Neutrophil (primary cell): ENCODE measurements around the gene SLC9A3.

Source experiments
- H3K27ac ChIP-seq: fragments of 200-600 bp; sonication (generic); 2 replicates; pipeline ENCODE4 v1.5.1; 2016; ENCODE audit warnings: mild to moderate bottlenecking, moderate library complexity
- H3K27me3 ChIP-seq: fragments of 200-600 bp; sonication (generic); 2 replicates; pipeline ENCODE4 v1.6.0; 2016; ENCODE audit warnings: mild to moderate bottlenecking
- H3K36me3 ChIP-seq: fragments of 200-600 bp; sonication (generic); 2 replicates; pipeline ENCODE4 v1.5.1; 2017
- H3K4me1 ChIP-seq, 2 experiments: fragments of 200-600 bp in 1 of 2; sonication (generic) in 1 of 2; 1 replicate in 1 of 2; 2 replicates in 1 of 2; pipeline versions ENCODE4 v1.5.1 to v1.6.1; 2013 to 2016; ENCODE audit warnings: low read depth in 1 of 2, low read length in 1 of 2, mild to moderate bottlenecking in 1 of 2, moderate library complexity in 1 of 2; ENCODE audit not compliant: control insufficient read depth in 1 of 2, insufficient read depth in 1 of 2
- H3K4me3 ChIP-seq, 2 experiments: fragments of 200-600 bp in 1 of 2; sonication (generic) in 1 of 2; 1 replicate in 1 of 2; 2 replicates in 1 of 2; pipeline ENCODE4 v1.5.1; 2013 to 2016; ENCODE audit warnings: low read depth in 1 of 2, low read length in 1 of 2, mild to moderate bottlenecking in 1 of 2, moderate library complexity in 1 of 2
- H3K9me3 ChIP-seq: fragments of 200-600 bp; sonication (generic); 2 replicates; pipeline ENCODE4 v1.5.1; 2016
- TF ChIP-seq, protein P1 (sequence below): fragments of 200-600 bp; sonication (generic); IDR thresholded peaks from 2 replicates; pipeline ENCODE4 v1.5.1; 2016; ENCODE audit warnings: antibody characterized with exemption

The SLC9A3 gene

DNA sequence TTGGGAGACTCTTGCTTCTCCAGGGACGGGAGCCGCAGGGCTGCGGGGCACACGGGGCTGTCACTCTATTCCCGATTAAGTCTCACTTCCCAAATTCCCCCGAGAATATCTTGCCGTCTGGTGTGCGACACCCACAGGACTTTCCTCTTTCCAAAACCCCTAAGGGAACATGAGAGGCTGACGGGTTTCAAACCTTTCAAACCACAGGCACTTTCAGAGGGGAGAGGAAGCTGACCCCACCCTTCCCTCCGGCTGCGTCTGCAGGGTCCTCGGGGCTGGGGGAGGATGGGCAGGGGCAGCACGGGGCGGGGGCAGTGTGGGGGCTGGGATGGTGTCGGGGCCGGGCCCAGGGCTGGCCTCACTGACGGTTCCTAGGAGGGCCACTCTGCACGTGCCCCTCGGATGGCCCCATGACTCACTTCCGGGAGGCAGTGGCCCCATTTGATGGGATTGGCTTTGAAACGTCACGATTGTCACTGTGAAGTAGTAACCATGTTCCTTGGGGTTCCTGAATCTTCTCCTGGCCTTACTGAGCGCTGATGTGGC, 38.2 kb downstream of the SLC9A3 start:
- Histone ChIP-seq H3K9me3 (no peaks in the 10 kb centered on the region), H3K36me3 (no peaks in the 10 kb centered on the region), H3K27ac (no peak overlapping the region), H3K4me1 (no peaks in the 10 kb centered on the region), H3K27me3 (peaks cover 50% of the 10 kb centered on the region), H3K4me3 (no peak overlapping the region)
- TF ChIP-seq, protein P1, sequence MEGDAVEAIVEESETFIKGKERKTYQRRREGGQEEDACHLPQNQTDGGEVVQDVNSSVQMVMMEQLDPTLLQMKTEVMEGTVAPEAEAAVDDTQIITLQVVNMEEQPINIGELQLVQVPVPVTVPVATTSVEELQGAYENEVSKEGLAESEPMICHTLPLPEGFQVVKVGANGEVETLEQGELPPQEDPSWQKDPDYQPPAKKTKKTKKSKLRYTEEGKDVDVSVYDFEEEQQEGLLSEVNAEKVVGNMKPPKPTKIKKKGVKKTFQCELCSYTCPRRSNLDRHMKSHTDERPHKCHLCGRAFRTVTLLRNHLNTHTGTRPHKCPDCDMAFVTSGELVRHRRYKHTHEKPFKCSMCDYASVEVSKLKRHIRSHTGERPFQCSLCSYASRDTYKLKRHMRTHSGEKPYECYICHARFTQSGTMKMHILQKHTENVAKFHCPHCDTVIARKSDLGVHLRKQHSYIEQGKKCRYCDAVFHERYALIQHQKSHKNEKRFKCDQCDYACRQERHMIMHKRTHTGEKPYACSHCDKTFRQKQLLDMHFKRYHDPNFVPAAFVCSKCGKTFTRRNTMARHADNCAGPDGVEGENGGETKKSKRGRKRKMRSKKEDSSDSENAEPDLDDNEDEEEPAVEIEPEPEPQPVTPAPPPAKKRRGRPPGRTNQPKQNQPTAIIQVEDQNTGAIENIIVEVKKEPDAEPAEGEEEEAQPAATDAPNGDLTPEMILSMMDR = no peak

DNA sequence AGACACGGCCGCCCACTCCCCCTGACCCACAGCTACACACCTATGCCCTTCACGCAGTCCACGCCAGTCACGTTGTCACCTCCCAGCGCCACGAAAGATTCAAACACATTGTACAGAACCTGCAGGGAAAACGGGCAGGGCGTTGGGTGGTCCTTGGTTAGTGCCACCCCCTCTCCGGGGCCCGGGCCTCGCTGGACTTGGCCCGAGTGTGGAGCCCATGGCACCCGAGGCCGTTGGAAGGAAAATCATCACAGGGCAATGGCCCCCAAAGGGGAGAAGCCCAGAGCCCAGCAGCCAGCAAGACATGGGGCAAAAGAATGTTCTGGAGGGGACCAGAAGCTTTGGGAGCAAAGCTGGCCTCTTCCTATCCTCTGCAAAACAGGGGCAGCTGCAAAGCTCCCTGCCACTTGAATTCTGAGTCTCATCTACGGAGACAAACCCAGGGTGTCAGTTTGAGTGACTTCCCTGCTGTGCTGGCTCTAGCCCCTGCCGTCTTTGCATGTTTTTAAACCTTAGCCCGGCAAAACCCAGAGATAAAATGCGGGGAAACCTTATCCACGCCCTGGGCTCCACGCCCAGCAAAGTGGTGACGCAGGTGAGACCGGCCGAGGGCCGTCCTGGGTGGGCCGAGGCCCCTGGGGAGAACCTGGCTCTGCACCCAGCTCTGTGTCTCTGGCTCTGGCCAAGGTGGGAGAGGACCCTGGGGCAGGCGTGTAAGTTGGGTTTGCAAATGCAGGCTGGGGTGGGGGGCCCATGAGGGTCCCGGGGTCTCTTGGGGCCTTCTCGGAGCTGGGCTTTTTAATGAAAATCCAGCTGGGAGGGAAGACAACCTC, 38.9 kb downstream of the SLC9A3 start:
- Histone ChIP-seq H3K4me3 (no peak overlapping the region), H3K9me3 (no peaks in the 10 kb centered on the region), H3K27me3 (peaks cover 53% of the 10 kb centered on the region), H3K36me3 (no peaks in the 10 kb centered on the region), H3K27ac (no peak overlapping the region), H3K4me1 (no peaks in the 10 kb centered on the region)
- TF ChIP-seq, protein P1 = no peak

DNA sequence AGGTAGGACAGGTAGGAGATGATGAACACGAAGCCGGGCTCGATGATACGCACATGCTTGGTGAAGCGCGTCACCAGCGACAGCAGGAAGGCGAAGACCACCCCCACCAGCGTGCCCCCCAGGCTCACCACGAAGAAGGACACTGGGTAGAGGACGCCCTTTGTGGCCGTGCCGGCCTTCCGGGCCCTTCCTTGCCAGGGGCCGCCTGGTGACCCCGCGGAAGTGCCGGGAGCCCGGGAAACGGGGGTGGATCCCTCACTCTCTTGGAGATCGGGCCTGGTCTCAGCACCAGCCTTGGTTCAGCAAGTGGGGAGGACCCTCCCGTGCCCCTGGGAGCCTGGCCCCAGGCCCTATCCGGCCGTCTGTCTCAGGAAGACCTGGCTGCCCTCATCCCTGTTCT, 39.7 kb downstream of the SLC9A3 start:
- Histone ChIP-seq H3K4me3 (no peak overlapping the region), H3K9me3 (no peaks in the 10 kb centered on the region), H3K27me3 (peaks cover 61% of the 10 kb centered on the region), H3K36me3 (no peaks in the 10 kb centered on the region), H3K27ac (no peak overlapping the region), H3K4me1 (no peaks in the 10 kb centered on the region)
- TF ChIP-seq, protein P1 = no peak

DNA sequence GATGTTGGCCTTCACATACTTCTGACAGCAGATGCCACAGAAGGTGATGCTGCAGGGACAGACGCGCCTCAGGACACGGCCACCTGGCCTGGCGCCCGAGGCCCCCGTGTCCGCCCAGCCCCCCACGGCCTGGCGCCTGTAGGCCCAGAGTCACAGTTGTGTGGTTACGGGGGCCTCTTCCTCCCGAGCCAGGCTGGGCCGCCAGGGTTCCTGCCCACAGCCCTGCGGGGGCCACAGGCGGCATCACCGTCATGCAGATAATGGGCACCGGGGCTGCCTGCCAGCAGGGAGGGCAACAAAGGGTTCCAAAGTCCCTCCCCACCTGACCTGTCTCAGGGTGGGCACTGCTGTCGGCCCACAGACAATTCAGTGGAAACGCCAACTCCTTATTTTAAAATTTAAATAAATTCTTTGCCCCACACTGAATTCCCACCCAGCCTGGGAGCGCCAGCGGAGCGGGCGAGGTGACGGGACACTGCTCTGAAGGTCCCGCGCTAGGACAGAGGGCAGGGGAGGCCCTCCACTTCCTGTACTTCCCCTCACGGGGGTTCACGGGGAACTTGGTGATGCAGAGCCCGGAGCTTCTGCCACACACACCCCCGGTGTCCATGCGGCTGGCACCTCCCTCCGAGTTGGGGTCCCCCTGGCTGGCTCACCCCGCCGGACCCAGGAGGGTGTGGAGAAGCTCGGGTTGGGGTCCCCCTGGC, 40.7 kb downstream of the SLC9A3 start:
- H3K27me3 ChIP-seq = peaks cover 70% of the 10 kb centered on the region
- no peaks in the 10 kb centered on the region for H3K9me3 ChIP-seq
- TF ChIP-seq, protein P1 = no peak
- no peaks in the 10 kb centered on the region for H3K36me3 ChIP-seq
- no peak overlapping the region for H3K4me3 ChIP-seq
- no peak overlapping the region for H3K27ac ChIP-seq
- H3K4me1 ChIP-seq = no peaks in the 10 kb centered on the region

DNA sequence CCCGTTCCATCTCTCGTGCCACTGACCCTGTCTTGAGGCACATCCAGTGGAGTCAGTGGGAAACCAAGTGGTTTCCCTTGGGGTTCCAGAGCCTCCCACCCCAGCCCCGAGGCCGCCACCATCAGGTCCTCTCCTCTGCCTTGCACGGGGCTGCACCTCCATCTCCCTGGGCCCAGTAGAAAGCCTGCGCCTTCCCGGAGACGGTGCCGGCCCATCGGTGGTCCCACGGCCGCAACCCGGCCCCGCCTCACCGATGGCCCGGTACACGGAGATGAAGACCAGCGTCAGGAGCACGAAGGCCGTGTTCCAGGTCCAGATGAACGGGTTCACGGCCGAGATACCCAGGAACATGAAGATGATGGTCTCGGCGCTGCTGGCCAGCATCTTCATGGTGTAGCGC, 41.2 kb downstream of the SLC9A3 start:
- H3K27ac ChIP-seq = no peak overlapping the region
- H3K36me3 ChIP-seq = no peaks in the 10 kb centered on the region
- H3K4me3 ChIP-seq = no peak overlapping the region
- H3K9me3 ChIP-seq = no peaks in the 10 kb centered on the region
- H3K4me1 ChIP-seq = no peaks in the 10 kb centered on the region
- TF ChIP-seq, protein P1 = no peak
- H3K27me3 ChIP-seq = peaks cover 76% of the 10 kb centered on the region
